Epithelial cell of prostate (primary cell): Measurements from ENCODE around the gene MCM3AP.
"Not testable (repeated sequence)": the region's sequence is repeated elsewhere in the genome, so short reads cannot be mapped to it uniquely, and the experiment has no call there.

Source experiments
- DNase-seq: peaks from one replicate; pipeline ENCODE4 v3.0.0-alpha.2; 2011; ENCODE audit warnings: low read depth, low spot score
- H3K27ac ChIP-seq: fragments of 450-650 bp; 2 replicates; pipeline ENCODE4 v1.5.1; 2017; ENCODE audit warnings: mild to moderate bottlenecking

MCM3AP gene

DNA sequence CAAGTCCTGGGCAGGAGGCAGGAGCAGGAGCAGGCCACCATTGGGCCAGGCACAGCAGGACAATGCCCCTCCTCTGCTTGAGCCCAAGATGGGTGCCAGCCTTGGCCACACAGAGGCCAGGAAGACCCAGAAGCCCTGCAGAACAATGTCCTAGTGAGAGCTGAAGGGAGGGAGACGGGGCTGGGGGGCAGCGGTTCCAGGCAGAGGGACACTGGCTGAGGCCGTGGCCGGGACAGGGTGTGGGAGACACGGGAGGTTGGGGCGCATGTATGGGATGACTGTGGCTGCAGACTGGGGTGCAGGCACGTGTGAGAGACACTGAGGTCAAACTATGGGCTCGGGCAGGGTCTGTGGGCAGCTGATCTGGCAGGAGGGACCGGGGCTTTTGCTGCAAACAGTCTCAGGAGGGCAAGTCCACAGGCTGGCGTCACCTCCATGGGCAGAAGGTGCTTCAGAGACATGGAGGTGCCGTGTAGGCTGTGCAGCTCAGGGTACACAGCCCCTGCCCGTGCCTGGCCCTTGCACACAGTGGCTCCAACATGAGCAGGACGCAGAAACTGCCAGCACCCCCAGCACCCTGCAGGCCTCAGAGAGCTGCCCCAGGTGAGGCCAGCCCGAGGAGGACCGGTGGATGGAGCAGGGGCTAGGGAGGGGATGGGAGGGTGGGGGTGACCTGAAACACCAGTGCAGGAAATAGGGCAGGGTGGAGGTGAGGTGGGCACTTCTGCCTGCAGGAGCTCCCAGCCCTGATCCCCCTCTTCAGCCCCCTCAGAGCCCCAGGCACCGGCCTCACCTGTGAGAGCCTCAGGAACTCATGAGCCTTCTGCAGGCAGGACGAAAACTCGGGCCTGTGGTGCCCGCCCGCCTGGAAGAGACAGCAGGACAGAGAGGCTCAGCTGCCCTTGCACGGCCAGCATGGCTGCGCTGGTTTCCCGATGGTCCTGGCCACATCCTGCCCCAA is 76.4 kb downstream of the MCM3AP start:
- no peak for DNase-seq
- H3K27ac ChIP-seq: no peak overlapping the region

DNA sequence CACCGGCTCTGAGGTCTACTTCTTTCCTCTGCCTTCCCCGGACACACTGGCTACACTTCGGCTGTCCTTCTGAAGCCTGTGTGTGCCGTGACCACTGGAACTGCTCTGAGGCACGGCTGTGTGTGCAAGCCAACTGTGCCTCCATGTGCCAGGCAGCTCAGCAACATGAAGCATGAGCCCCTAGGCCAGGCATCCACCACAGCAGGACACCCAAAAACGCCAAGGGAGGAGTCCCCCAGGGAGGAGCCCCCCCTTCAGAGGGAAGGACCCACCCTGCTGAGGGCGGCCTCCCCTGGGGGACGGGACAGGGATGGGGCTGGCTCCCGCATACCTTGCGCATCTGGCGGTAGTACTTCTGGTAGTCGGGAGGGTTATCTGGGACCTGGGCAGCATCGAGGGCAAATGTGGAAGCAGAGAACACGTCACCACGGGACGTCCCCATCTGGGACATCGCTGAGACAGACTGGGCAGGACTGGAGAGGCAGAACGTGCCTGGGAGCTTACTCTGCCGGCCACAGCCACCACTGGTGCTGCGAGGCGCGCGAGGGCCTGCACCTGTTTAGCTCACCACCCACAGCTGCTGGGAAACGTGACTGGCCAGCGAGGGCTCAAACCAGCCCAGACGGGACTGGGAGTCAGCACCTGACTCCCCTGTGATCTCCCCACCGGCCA is 77.4 kb downstream of the MCM3AP start:
- DNase-seq: no peak
- H3K27ac ChIP-seq: no peak overlapping the region

DNA sequence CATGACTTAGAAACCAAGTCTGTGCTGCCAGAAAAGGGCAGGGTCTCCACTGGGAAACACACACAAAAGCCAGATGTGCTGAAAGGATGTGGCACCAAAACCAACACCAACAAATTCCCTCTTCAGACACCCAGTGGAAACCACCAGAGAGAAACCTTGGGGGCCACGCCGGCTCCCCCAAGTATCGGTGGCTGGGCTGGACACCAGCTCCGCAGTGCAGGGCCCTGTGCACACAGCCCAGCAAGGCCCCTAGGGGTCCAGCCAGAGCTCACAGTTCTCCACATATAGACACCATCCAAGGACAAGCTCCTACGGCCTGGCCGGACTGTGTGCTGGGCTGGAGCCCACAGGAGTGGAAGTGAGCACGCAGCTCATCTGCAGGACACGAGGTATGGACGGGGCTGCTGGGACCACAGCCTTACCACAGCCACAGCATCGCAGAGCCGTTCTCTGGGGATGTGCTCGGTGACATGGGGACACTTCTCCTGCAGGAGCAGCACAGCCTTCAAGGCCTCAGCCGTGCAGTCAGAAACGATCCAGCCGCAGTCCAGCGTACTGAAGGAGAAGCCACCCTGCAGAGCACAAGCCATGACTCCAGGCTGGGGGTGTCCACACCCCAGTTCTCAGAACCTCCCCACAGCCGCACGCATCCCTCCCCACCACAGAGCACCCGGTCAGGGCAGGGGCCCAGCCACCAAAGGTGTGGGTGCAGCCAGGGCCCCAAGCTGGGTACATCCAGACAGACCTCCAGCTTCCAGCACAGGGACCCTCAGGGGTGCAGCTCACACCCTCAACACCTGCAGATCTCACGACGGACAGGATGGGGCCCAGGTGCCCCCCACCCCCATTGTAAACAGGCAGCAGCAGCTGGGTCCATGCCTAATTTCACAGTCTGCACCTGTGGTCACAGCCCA is 78.1 kb downstream of the MCM3AP start:
- no peak for DNase-seq
- no peak overlapping the region for H3K27ac ChIP-seq

DNA sequence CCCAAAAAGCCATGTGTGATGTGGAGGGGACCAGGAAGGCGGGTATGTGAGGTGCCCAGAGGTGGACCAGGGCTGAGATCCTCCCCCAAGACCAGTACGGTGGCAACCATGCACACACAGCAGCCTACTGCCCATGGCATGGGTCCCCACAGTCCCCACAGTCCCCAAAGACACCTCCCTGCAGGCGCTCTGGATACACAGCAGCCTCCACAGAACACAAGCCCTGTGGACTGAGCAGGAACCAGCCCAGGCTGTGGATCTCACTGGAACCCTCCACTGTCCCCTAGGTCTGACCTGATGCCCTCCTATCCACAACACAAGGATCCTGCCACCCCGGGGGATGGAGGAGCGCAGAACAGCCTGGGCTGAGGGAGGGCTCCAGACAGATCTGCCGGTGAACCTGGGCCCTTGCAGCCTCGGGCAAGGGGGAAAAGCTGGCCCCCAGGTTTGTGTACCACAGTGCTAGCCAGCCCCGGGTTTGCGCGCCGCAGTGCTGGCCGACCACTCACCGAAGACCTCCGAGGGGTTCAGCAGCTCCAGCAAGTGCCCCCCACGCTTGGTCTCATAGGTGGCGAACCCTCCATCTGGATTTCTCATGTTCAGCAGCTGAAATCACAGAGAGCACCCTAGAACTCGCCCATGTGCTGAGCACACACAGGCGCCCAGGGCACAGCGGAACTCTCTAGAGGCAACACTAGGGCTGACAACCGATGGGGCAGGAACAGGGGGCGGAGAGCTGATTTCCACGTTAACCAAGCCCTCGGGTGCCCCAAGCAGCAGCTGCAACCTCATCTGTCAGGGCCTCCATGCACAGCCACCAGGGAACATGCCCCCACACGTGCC is 79.0 kb downstream of the MCM3AP start:
- H3K27ac ChIP-seq: no peak overlapping the region
- no peak for DNase-seq

DNA sequence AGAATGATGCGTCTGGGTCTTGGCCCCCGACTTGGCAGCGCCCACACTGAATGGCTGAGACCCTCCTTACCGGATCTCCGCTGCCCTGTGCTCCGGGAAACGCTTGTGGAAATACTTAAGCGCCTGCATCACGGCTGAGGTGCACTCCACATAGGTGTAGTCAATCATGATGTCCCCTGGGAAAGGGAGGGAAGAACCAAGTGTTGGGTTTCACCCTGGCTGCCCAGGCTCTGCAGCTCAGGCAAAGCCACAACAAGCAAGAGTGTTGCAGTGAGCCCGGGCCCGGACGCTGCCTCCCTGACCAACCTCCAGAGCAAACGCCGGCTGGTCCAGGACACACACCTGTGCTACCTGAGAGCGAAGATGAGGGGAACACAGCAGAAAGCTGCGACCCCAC is 79.6 kb downstream of the MCM3AP start:
- no peak overlapping the region for H3K27ac ChIP-seq
- no peak for DNase-seq

DNA sequence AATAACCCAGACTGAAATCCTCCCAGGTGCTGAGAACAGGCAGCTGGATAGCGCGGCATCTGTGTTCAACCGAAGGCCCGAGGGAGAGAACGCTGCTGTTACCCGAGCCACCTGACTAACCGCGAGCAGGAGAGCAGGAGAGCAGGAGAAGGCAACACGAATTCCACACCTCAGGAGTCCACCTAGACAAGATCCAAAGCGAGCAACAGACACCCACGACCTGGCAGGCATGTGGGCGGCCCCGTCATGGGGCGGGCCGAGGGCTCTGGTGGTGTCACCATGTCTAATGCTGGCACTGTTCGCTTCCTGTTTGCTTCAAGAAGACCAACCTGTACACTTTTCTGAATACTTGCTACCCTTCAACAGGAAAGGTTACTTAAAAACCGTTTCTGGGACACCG is 80.2 kb downstream of the MCM3AP start:
- H3K27ac ChIP-seq: no peak overlapping the region
- no peak for DNase-seq

DNA sequence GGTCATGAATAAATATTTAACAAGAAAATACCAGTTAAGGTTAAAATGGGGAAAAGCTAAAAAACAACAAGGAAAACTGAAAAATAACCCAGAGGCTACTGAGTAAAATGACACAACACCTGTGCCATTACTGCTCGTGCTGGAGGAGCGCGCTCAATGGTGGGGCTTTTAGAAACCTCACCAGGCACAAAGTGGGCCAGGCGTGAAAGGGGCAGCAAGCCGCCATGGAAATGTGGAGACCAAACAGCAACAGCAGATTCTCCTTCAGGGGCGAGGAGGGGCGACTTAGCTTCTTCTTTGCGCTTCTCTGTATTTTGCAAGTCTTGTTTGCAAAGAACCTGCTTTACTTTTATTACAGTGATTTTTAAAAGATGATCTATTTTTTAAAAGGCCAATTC is 82.2 kb downstream of the MCM3AP start:
- DNase-seq: no peak
- no peak overlapping the region for H3K27ac ChIP-seq

DNA sequence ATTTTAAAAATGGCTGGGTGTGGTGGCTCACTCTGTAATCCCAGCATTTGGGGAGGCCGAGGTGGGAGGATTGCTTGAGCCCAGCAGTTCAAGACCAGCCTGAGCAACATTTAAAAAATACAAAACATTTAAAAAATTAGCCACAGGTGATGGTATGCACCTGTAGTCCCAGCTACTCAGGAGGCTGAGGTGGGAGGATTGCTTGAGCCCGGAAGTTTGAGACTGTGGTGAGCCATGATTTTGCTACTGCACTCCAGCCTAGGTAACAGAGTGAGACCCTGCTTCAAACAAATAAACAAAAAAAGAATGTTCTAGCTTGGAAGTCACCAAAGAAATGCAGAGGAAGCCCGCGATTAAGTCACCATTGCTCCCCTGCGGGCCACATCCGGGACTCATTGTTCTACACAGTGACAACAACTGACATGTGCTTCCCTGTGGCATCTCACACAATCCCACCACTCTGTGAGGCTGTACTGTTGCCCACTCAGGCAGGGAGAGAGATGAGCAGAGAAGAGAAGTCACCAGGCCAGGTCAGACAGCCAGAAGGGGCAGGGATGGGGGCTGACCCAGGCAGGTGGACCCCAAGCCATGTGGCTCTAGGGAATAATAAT is 82.7 kb downstream of the MCM3AP start:
- no peak for DNase-seq
- no peak overlapping the region for H3K27ac ChIP-seq

DNA sequence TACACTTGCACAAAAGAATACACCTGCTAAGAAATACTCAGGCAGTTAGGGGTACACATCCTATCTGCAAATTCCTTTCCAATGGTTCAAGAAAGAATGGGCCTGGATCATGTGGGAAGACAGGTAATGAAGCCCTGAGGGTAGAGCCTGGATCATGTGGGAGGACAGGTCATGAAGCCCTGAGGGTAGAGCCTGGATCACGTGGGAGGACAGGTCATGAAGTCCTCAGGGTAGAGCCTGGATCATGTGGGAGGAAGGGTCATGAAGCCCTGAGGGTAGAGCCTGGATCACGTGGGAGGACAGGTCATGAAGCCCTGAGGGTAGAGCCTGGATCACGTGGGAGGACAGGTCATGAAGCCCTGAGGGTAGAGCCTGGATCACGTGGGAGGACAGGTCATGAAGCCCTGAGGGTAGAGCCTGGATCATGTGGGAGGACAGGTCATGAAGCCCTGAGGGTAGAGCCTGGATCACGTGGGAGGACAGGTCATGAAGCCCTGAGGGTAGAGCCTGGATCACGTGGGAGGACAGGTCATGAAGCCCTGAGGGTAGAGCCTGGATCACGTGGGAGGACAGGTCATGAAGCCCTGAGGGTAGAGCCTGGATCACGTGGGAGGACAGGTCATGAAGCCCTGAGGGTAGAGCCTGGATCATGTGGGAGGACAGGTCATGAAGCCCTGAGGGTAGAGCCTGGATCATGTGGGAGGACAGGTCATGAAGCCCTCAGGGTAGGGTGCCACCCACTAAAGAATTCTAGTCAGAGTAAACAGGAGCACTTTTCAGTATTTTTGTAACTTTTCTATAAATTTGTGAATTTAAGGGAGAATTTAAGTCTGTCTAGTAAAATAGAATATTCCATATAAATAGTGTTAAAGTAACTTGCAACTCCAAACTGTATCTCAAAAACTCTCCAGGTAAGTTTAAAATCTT is 84.3 kb downstream of the MCM3AP start:
- not testable (repeated sequence) for H3K27ac ChIP-seq, DNase-seq

DNA sequence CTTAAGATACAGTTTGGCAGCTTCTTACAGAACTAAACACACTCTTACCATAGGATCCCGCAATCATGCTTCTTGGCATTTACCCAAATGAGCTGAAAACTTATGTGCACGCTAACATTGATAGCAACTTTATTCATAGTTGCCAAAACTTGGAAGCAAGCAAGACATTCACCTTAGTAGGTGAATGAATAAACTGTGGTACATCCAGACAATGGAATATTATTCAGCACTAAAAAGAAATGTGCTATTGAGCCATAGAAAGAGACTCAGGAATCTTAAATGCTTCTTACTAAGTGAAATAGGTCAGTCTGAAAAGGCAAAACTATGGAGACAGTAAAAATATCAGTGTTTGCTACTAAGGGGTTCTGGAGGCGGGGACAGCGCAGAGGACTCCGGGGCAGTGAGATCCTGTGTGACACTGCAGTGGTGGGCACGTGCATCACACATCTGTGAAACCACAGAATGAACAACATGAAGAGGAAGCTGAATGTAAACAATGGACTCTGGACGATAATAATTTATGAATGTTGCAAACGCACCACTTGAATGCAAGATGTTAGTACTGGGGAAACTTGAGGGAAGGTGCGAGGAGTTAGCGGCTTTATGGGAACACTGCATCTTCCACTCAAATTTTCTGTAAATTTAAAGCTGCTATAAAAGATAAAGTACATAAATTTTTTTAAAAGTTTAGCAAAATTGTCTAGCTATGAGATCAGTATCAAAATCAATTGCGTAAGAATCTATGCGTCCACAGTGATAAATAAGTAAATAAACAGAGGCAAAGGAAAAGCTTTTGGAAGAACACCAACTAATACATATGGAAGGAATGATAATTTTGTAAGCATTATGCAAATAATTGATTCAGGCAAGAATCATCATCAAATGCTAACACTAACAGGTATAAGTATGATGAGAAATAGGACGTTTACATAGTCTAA is 85.7 kb downstream of the MCM3AP start:
- H3K27ac ChIP-seq: no peak overlapping the region
- no peak for DNase-seq

DNA sequence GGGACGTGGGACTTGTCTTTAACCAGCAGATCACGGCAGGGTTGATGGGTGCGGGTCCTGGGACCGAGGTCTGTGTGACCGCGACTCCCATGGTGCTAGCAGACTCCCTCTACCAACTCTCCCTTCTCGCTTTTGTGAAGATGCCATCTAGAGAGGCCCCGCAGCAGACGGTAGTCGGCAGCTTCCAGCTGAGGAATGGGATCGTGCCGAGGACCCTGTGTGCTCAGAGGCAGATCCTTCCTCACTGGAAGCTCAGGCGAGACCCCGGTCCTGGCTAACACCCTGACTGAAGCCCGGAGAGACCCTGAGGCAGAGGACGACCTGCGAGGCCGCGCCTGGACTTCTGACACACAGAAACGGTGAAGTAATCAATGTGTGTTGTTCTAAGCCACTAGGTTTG is 88.7 kb downstream of the MCM3AP start:
- no peak overlapping the region for H3K27ac ChIP-seq
- no peak for DNase-seq

DNA sequence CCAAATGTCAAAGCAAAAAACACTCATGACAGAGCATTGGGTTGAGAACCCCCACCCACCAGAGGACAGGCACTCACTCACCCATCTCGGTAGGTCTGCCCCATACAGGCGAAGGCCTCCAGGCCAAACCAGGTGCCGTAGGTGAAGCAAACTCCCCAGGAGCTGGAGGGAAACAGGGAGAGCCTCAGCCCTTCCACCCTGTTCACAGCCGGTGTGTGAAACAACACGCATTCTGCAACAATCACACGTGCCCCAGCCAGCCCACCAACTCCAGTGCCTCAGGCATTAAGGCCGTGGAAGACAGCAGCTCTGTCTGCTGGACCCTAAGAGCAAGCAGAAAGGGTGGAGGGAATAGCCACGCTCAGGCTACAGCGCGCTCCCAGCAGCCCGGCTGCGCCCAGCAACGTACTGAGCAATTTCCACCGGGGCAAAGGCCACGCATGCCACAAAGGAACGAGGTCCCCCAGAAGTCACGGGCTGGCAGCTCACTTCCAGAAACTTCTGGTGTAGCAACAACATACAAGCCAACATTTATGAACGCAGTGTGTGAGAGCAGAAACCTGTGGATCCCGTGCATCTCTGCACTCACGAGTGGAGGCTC is 89.7 kb downstream of the MCM3AP start:
- H3K27ac ChIP-seq: no peak overlapping the region
- no peak for DNase-seq

DNA sequence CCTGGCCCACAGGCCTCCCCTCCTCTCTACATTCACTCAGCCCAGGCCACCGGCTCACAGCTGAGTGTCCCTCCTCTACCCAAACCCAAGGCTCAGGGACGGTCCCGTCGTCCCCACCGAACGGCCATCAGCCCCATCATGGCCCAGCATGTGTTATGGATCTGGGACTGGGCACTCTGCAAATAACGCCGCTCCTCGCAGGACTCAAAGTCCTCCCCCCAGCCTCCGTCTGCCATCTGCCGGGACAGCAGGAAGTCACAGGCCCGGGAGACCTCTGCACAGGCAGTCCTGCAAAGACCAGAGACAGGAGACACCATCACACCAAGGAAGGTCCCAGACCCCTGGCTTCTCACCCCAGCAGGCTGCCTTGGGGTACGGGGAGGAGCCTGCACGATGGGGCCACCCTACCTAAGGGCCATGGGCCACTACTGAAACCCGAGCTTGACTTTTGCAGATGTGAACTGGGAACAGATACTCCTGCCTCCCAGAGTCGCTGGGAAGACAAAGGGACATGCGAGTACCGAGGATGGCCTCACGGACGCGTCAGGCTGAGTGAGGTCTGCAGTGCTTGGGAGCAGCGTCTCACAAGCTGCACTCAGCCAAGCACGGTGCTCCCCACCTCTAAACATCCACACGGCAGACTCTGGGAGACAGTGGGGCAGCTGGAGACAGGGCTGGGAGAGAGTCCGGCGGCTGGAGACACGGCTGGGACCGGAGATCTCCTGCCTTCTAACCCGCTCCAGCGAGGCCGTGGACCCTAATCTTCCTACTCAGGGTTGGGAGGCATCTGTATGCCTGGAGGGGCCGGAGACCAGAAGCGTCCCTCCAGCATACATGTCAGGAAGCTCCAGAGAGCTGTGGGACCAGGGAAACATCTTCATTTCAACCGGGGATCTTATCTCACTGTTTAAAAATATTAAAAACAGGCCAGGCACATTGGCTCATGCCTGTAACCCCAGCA is 90.8 kb downstream of the MCM3AP start:
- H3K27ac ChIP-seq: no peak overlapping the region
- no peak for DNase-seq

DNA sequence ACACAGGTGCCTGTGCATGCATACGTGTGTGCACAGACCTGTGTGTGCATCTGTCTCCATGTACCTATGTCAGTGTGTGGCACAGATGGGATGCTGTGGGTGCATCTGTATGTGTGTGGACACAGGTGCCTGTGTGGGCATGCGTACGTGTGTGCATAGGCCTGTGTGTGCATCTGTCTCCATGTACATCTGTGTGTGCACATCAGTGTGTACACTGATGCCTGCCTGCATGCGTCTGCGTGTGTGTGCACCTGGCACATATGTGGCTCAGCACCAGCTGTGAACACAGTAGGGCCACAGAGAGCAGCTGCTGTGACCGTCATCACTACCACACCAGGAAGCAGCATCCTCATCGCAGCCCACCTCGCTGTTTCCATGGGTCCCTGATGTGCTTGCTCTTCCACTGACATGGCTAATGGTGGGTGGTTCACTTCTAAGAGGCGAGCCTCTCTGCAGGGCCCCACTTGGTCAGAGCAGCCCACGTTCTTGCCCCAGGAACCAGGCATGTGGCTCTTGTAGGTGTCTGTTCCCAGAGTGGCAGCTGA is 91.5 kb downstream of the MCM3AP start:
- no peak overlapping the region for H3K27ac ChIP-seq
- DNase-seq: no peak
